ENCODE measurements around the gene NSMCE1.

NSMCE1 gene

GRCh38 chr16:27310576-27311447 is 42.2 kb upstream of the NSMCE1 start:
- no peak overlapping the region for H3K4me3 ChIP-seq (ENCODE audit: low read length)
- H3K4me1 ChIP-seq (ENCODE audit: low read length) = peaks cover 11% of the 10 kb centered on the region
- TF ChIP-seq EZH2phosphoT487 (IDR thresholded peaks at IDR 0.05; ENCODE audit: low read depth) = no peak
- TF ChIP-seq CTCF (IDR thresholded peaks at IDR 0.05; ENCODE audit: low read depth, low read length) = no peak
- no peak overlapping the region for H3K4me2 ChIP-seq (ENCODE audit: low read length)
- H3K9me3 ChIP-seq (ENCODE audit: insufficient read depth, low read length) = no peaks in the 10 kb centered on the region
- no peak overlapping the region for H3K9ac ChIP-seq (ENCODE audit: low read length)
- H3K27me3 ChIP-seq (ENCODE audit: low read depth, low read length) = peaks cover 32% of the 10 kb centered on the region
- no peak overlapping the region for H3K27ac ChIP-seq (ENCODE audit: low read length)
- no peaks in the 10 kb centered on the region for H3K36me3 ChIP-seq (replicated peaks; ENCODE audit: low read depth, low read length)
- H2AFZ ChIP-seq (ENCODE audit: low read depth, low read length) = no peak overlapping the region
- H4K20me1 ChIP-seq (ENCODE audit: insufficient read depth, low read length) = peaks cover 3% of the 10 kb centered on the region; the same call in 1 of the 2 replicates
- peaks cover 18% of the 10 kb centered on the region for H3K79me2 ChIP-seq (ENCODE audit: low read length)

GRCh38 chr16:27308792-27309191 is 40.2 kb upstream of the NSMCE1 start:
- TF ChIP-seq CTCF (IDR thresholded peaks at IDR 0.05; ENCODE audit: low read depth, low read length) (no peak), EZH2phosphoT487 (IDR thresholded peaks at IDR 0.05; ENCODE audit: low read depth) (no peak)
- Histone ChIP-seq H3K4me1 (ENCODE audit: low read length) (peaks cover 4% of the 10 kb centered on the region), H3K9me3 (ENCODE audit: insufficient read depth, low read length) (no peaks in the 10 kb centered on the region), H3K9ac (ENCODE audit: low read length) (no peak overlapping the region), H3K27ac (ENCODE audit: low read length) (no peak overlapping the region), H3K79me2 (ENCODE audit: low read length) (no peaks in the 10 kb centered on the region), H3K4me3 (ENCODE audit: low read length) (no peak overlapping the region), H3K4me2 (ENCODE audit: low read length) (no peak overlapping the region), H3K36me3 (replicated peaks; ENCODE audit: low read depth, low read length) (no peaks in the 10 kb centered on the region), H3K27me3 (ENCODE audit: low read depth, low read length) (peaks cover 35% of the 10 kb centered on the region), H2AFZ (ENCODE audit: low read depth, low read length) (no peak overlapping the region), H4K20me1 (ENCODE audit: insufficient read depth, low read length) (no peaks in the 10 kb centered on the region)

- H3K9me3 ChIP-seq (ENCODE audit: insufficient read depth, low read length) = no peaks in the 10 kb centered on the region
- no peak overlapping the region for H3K4me2 ChIP-seq (ENCODE audit: low read length)
- H3K27ac ChIP-seq (ENCODE audit: low read length) = no peak overlapping the region
- no peak for TF ChIP-seq CTCF (IDR thresholded peaks at IDR 0.05; ENCODE audit: low read depth, low read length)
- TF ChIP-seq EZH2phosphoT487 (IDR thresholded peaks at IDR 0.05; ENCODE audit: low read depth) = no peak
- H3K4me1 ChIP-seq (ENCODE audit: low read length) = no peaks in the 10 kb centered on the region
- H3K9ac ChIP-seq (ENCODE audit: low read length) = no peak overlapping the region
- no peaks in the 10 kb centered on the region for H3K79me2 ChIP-seq (ENCODE audit: low read length)
- H3K36me3 ChIP-seq (replicated peaks; ENCODE audit: low read depth, low read length) = no peaks in the 10 kb centered on the region
- no peak overlapping the region for H2AFZ ChIP-seq (ENCODE audit: low read depth, low read length)
- H3K27me3 ChIP-seq (ENCODE audit: low read depth, low read length) = peaks cover 24% of the 10 kb centered on the region; the same call in 1 of the 2 replicates
- no peaks in the 10 kb centered on the region for H4K20me1 ChIP-seq (ENCODE audit: insufficient read depth, low read length)
- H3K4me3 ChIP-seq (ENCODE audit: low read length) = no peak overlapping the region
Observed at GRCh38 chr16:27305839-27306442, 37.4 kb upstream of the NSMCE1 start.
